Anterior cingulate cortex (tissue), 58 donors: Measurements from ENCODE around the gene NDUFB2.
"Not testable (repeated sequence)": the region's sequence is repeated elsewhere in the genome, so short reads cannot be mapped to it uniquely, and the experiment has no call there.

Experiments
- DNase-seq, 58 donors: peaks; one replicate each; lab custom pipeline; 2025; lab: John Stamatoyannopoulos, UW

NDUFB2 gene

GRCh38 chr7:140696680-140697446 lies at the start of gene NDUFB2:
Gene NDUFB2, plus strand, starts transcription at chr7:140696708. Its CDS starts 37 bp downstream, at chr7:140696745.
- DNase-seq, result peak; percentile 67 to 97 (median 91)

GRCh38 chr7:140646931-140647647 lies 49.4 kb upstream of the NDUFB2 start:
- peak in 10 of 58 donors; percentile 5 to 51 (median 12) for DNase-seq

- no peak for DNase-seq
Observed at GRCh38 chr7:140649556-140650205, 46.8 kb upstream of the NDUFB2 start.

GRCh38 chr7:140650367-140650766 lies 46.1 kb upstream of the NDUFB2 start:
- DNase-seq, result no peak

GRCh38 chr7:140653319-140654108 lies 43.0 kb upstream of the NDUFB2 start:
- peak in 40 of 58 donors; percentile 3 to 76 (median 31) for DNase-seq

- DNase-seq, result no peak
Observed at GRCh38 chr7:140654109-140654387, 42.5 kb upstream of the NDUFB2 start.

- DNase-seq, result no peak
Observed at GRCh38 chr7:140654661-140655060, 41.8 kb upstream of the NDUFB2 start.

GRCh38 chr7:140655511-140656408 lies 40.7 kb upstream of the NDUFB2 start:
- DNase-seq, result no peak

- DNase-seq, result peak in 9 of 58 donors; percentile 5 to 35 (median 24)
Observed at GRCh38 chr7:140656548-140657515, 39.7 kb upstream of the NDUFB2 start.

GRCh38 chr7:140657891-140658290 lies 38.6 kb upstream of the NDUFB2 start:
- no peak for DNase-seq

GRCh38 chr7:140659856-140660255 lies 36.7 kb upstream of the NDUFB2 start:
- DNase-seq, result no peak

- DNase-seq, result peak in 1 of 58 donors; percentile 7
Observed at GRCh38 chr7:140661124-140661523, 35.4 kb upstream of the NDUFB2 start.

GRCh38 chr7:140662938-140663337 lies 33.6 kb upstream of the NDUFB2 start:
- DNase-seq, result not testable (repeated sequence)

GRCh38 chr7:140667476-140667875 lies 29.0 kb upstream of the NDUFB2 start:
- no peak for DNase-seq

GRCh38 chr7:140668641-140669040 lies 27.9 kb upstream of the NDUFB2 start:
- no peak for DNase-seq

GRCh38 chr7:140669352-140669751 lies 27.2 kb upstream of the NDUFB2 start:
- no peak for DNase-seq

- not testable (repeated sequence) for DNase-seq
Observed at GRCh38 chr7:140669862-140670261, 26.6 kb upstream of the NDUFB2 start.

GRCh38 chr7:140670343-140670935 lies 26.1 kb upstream of the NDUFB2 start:
- DNase-seq, result no peak
